GM18861 (cell line): ENCODE measurements around the gene SMTN.
"Not testable (repeated sequence)": the region's sequence is repeated elsewhere in the genome, so short reads cannot be mapped to it uniquely, and the experiment has no call there.

ENCODE experiments used
- ATAC-seq: cut with Tn5 transposase; IDR thresholded peaks from one replicate; pipeline ENCODE4 v1.9.1; 2021; ENCODE audit not compliant: unreplicated experiment

Gene SMTN

DNA sequence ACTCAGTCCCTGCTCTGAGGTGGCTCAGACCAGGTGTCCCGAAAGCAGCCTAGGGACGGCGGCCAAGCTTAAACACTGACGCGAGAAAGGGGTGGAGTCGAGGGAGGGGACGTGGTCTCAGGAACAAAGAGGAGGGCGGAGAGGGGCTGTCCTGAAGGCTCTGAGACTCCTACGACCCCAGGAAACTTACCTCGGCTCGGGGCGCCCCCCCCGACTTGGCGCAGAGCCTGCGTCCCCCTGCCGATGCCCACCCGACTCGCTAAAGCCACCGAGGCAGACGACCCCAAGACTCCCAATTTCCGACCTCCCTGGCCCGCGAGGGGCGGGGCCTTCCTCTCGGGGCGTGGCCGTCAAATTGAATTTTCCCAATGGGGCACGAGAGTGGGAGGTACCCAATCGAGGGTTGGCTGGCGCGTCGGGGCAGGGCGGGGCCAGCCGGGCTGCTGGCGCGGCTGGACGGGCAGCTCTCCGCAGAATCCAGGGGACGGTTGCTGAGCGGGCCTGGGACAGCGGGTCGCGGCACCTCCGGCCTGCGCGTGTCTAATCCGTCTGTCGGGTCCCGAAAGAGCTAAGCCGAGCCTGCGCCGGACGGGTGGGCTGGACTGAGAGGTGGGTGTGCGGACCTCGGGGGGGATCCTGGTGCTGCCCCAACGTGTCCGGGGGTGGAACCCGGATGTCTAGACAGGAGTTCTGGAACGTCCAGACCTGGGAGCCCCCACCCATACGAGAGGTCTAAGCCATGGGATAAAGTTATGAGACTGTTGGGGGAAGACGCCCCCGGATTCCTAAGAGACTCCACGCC lies at the start of gene SMTN:
Gene SMTN (plus strand): TSS at position 471 of the 802 bp plus-strand sequence. CDS start 1,941 bp downstream, outside the sequence.
- peak; percentile 49 for ATAC-seq

GRCh38 chr22:31036671-31037550 lies 44.2 kb upstream of the SMTN start:
- no peak for ATAC-seq

- no peak for ATAC-seq
These were observed 42.4 kb upstream of the SMTN start for GRCh38 chr22:31038686-31039085.

- no peak for ATAC-seq
These were observed 41.7 kb upstream of the SMTN start for GRCh38 chr22:31039393-31039792.

DNA sequence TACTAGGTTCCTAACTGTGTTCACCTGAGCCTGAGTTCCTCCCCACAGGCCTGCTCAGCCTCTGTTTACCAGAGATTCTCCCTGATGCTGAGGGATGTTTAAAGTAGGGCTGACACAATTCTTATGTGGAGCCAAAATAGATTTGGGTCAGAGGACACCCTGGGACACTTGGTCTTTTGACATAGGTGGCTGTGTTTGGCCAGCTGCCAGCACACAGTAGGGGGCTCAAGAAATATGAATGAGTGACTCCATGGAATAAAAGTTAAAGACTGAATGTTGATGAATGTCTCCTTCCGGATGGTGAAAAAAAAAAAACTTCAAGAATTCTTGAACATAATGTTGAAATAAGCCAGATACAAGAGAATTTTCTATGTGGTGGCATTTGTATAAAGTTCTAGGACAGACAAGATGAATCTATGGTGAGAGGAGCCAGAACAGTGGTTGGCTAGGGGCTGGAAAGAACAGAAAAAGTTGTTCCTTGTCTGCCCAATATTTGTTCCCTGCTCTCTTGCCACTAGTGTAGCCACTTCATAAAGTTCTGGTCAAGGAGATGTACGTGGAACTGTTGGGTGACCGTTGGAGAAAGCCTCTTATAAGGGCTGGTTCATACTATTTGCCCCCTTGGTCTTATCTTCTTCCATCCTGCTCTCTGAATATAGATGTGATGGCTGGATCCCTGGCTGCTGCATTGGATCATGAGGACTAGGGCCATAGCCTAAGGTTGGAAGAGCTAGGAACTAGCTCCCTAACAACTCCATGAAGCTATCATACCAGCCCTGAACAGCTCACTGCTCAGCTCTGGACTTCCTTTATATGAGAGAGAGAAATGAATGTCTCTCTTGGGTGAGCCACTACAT lies 40.3 kb upstream of the SMTN start:
- ATAC-seq: no peak

- no peak for ATAC-seq
These were observed 36.8 kb upstream of the SMTN start for GRCh38 chr22:31044262-31044861.

DNA sequence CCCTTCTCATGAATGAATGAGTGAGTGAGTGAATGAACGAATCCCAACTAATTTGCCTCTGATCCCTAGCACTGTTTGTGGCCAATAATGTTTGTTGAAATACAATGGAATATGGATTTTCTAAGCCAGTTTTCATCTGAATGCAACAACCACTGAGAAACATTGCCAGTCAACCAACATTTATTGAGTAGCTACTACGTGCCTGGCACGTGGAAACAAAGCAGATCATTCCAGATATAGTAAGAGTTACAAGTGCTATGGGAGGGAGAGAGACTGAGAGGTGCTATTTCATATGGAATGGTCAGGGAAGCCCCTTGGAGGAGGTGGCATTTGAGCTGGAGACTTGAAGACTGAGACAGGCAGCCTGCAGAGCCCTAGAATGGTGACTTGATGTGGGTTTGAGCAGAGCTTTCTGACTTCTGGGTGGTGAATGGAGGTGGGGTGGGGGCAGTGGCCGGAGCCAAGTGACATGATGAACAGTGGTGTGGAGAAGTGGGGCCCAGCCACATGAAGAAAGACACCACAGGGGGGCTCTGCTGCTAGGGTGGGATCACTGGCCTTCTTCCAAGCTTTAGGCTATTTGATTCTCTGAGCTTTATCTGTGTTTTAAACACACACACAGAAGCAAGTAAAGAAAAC lies 35.1 kb upstream of the SMTN start:
- no peak for ATAC-seq

GRCh38 chr22:31046539-31047226 lies 34.4 kb upstream of the SMTN start:
- no peak for ATAC-seq

DNA sequence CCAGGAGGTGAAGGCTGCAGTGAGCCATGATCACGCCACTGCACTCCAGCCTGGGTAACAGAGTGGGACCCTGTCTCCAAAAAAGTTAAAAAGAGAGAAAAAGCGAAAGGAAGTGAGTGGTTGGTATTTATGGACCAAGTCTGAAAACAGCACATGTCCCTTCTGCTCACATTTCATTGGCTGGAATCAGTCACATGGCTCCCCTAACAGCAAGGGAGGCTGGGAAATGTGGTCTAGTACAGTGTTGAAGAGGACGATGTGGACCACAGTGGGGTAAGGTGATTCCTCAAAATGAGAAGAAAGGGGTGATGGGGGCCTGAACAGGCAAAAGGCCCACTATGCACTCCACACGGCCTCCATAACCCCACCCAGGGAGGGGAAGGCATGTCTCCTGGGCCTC lies 32.5 kb upstream of the SMTN start:
- no peak for ATAC-seq

- ATAC-seq: no peak
These were observed 31.2 kb upstream of the SMTN start for GRCh38 chr22:31049815-31050420.

GRCh38 chr22:31055117-31055634 lies 25.9 kb upstream of the SMTN start:
- no peak for ATAC-seq

DNA sequence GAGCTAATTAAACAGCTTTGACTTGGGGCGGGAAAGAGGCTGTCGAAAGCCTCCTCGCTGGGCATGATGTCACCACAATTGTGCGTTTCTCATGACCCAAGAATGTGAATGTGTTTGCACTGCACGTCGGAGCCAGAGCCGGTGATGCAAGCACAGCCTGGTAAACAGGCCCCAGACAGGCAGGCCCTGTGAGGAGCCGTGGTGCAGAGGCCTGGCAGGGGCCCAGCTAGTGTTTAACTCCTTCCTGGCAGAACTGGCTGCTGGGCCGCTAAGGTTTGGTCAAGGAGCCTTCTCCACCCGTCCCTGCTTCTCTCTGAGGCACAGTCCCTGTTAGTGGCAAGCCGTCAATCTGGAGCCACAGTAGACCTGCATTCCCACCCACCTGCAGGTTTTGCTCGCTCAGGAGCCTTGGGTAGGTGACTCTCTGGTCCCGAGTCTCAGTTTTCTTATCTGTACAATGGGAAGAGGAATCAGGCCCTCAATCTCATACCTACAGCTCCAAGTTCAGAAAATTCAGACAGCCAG lies 25.4 kb upstream of the SMTN start:
- no peak for ATAC-seq

DNA sequence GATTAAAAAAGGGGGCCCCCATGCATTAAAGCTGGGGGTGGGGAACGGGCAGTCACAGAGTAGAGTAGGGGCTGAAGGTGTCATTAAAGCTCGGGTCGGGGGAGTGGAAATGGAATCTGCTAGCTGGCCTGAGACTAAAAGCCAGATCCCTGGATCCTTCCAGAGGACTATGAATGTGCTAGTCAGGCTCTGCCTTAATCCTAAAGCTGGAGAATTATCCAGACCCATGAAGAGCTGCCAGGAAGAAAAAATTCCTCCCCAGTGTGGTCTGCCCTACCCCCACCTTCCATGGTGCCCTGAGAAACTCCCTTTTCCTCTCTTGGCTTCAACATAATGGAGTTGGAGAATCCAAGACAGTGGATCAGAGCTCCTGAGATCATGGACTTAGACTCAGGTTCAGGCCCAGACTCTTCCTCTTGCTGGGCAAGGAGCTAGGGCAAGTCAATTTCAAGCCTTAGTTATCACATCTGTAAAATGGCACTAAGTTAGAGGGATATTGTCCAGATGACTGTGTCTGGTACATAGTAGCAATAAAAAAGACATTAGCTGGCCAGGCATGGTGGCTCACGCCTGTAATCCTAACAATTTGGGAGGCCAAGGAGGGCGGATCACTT lies 24.0 kb upstream of the SMTN start:
- ATAC-seq: no peak

GRCh38 chr22:31059663-31060062 lies 21.5 kb upstream of the SMTN start:
- not testable (repeated sequence) for ATAC-seq

GRCh38 chr22:31062566-31063230 lies 18.4 kb upstream of the SMTN start:
- ATAC-seq: no peak

- no peak for ATAC-seq
These were observed 16.7 kb upstream of the SMTN start for GRCh38 chr22:31064369-31064768.

GRCh38 chr22:31068970-31069369 lies 12.1 kb upstream of the SMTN start:
- ATAC-seq: no peak
